NCI-H748 treated with DMSO at 0.1 percent for 48 hours (cell line): ENCODE measurements around the gene EMC8.

Experiments
- DNase-seq: peaks from one replicate; lab custom pipeline; 2025; lab: John Stamatoyannopoulos, UW

EMC8 gene

GRCh38 chr16:85729452-85730185, 69.7 kb downstream of the EMC8 start:
- no peak for DNase-seq

- no peak for DNase-seq
Observed at GRCh38 chr16:85728879-85729278, 70.5 kb downstream of the EMC8 start.
